ENCODE results near the gene PDE7B. TPM values are rescaled to one million over a fixed set of nuclear protein-coding genes. Genes with fewer than 3 reads are reported as not detected.
A peak's percentile ranks its signal among the peaks of the same experiment; 100 is the strongest.

The PDE7B gene
- total and polyA plus RNA-seq, 2 of the 4 experiments (the other 2 are of a cell fraction): 7.8 to 12.4 TPM

DNA sequence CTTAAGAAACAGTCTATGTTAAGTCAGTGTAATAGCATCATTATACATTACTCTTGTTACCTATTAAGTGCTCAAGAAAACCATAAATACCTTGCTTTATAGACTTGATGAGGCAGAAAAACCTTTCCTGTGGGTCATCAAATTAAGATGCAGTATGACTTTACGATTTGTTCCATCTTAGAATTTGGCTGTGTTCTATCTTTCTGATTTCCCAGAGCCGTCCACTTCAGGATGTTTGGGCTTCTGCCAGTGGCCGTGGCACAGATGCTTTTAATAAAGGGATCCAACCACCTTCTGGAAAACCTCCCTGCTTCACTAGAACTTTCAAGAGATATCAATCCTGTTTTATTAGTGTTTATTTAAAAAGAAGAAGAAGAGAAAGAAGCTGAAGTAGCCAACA, 71.2 kb downstream of the PDE7B start:
- Histone ChIP-seq H4K5ac (ENCODE audit: low read depth, low read length) (peak overlapping the region; percentile 14), H2AK5ac (ENCODE audit: low read depth, low read length) (peak overlapping the region; percentile 37; the same call in 1 of the 2 replicates), H4K91ac (ENCODE audit: insufficient read depth, low read depth, low read length) (peak overlapping the region; percentile 86), H4K20me1 (ENCODE audit: insufficient read depth, low read length) (no peaks in the 10 kb centered on the region), H2BK15ac (ENCODE audit: low read depth, low read length) (peak overlapping the region; percentile 96), H3K9ac (ENCODE audit: low read depth, low read length) (peak overlapping the region; percentile 12; the same call in 1 of the 2 replicates), H4K8ac (ENCODE audit: low read depth in 2 of 2, low read length in 2 of 2) (peak overlapping the region; percentile 44 to 89), H3K18ac (ENCODE audit: low read depth, low read length) (peak overlapping the region; percentile 99), H2BK120ac (ENCODE audit: low read depth, low read length) (peak overlapping the region; percentile 88), H2AK9ac (replicated peaks; ENCODE audit: low read depth, low read length, poor library complexity) (no peak overlapping the region), H2BK5ac (ENCODE audit: low read depth, low read length, poor library complexity, severe bottlenecking) (peak overlapping the region; percentile 100), H3K4me2 (ENCODE audit: low read depth, low read length) (no peak overlapping the region), H3K4me3 (ENCODE audit: insufficient read depth, low read depth, low read length) (no peak overlapping the region), H3K14ac (replicated peaks; ENCODE audit: low read depth, low read length) (peak overlapping the region; percentile 74), H3K23ac (ENCODE audit: low read depth, low read length) (peak overlapping the region; percentile 39; the same call in 1 of the 2 replicates), H3K4ac (ENCODE audit: low read depth, low read length) (peak overlapping the region; percentile 87), H3K79me1 (ENCODE audit: low read depth in 1 of 2, low read length in 2 of 2) (peaks cover 29 to 31% of the 10 kb centered on the region in 2 experiments), H2AFZ (replicated peaks; ENCODE audit: low read length, poor library complexity) (no peak overlapping the region), H3K56ac (ENCODE audit: extremely low read depth, insufficient read depth, low read length) (no peak overlapping the region), H3K9me3 (ENCODE audit: control insufficient read depth, insufficient read depth, low read length) (no peaks in the 10 kb centered on the region), H3K36me3 (ENCODE audit: control insufficient read depth, insufficient read depth, low read length) (peaks cover 2% of the 10 kb centered on the region), H3K9me1 (ENCODE audit: insufficient read depth, low read length) (peaks cover 3% of the 10 kb centered on the region; the same call in 1 of the 2 replicates), H3K27ac (ENCODE audit: insufficient read depth, low read length) (peak overlapping the region; percentile 69; the same call in 1 of the 2 replicates), H3K4me1 (ENCODE audit: control insufficient read depth, insufficient read depth, low read length) (peaks cover 11% of the 10 kb centered on the region), H2BK20ac (ENCODE audit: low read depth, low read length) (peak overlapping the region; percentile 81), H3K27me3 (ENCODE audit: control insufficient read depth, insufficient read depth, low read length) (no peaks in the 10 kb centered on the region)
- no peak for ATAC-seq (ENCODE audit: low read depth)
- CTCF ChIA-PET: no interaction called here
- peak; percentile 58 for DNase-seq
- TF ChIP-seq MAZ (IDR thresholded peaks at IDR 0.05; ENCODE audit: borderline replicate concordance, low read depth, low read length) (no peak), CEBPB (IDR thresholded peaks at IDR 0.05; ENCODE audit: low read depth, low read length) (no peak), BHLHE40 (IDR thresholded peaks at IDR 0.05; ENCODE audit: low read depth, low read length) (no peak), SMC3 (IDR thresholded peaks at IDR 0.05; ENCODE audit: low read depth, low read length) (no peak)
- TF ChIP-seq, protein P1, sequence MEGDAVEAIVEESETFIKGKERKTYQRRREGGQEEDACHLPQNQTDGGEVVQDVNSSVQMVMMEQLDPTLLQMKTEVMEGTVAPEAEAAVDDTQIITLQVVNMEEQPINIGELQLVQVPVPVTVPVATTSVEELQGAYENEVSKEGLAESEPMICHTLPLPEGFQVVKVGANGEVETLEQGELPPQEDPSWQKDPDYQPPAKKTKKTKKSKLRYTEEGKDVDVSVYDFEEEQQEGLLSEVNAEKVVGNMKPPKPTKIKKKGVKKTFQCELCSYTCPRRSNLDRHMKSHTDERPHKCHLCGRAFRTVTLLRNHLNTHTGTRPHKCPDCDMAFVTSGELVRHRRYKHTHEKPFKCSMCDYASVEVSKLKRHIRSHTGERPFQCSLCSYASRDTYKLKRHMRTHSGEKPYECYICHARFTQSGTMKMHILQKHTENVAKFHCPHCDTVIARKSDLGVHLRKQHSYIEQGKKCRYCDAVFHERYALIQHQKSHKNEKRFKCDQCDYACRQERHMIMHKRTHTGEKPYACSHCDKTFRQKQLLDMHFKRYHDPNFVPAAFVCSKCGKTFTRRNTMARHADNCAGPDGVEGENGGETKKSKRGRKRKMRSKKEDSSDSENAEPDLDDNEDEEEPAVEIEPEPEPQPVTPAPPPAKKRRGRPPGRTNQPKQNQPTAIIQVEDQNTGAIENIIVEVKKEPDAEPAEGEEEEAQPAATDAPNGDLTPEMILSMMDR (conservative IDR thresholded peaks at IDR 0.05; ENCODE audit: low read depth, low read length): no peak
- in situ Hi-C loops (cut with MboI; ENCODE audit: low sequenced_read_pairs) (no loop called here), dilution Hi-C loops (cut with HindIII; ENCODE audit: low sequenced_read_pairs, unreplicated experiment) (no loop called here), intact Hi-C loops (cut with micrococcal nuclease) (no loop called here)
- 80% methylated on average over 1 of the region's 3 CpGs; no CpG with 5 or more reads in 1 of the 2 experiments for WGBS, 2 experiments (ENCODE audit: extremely low coverage in 2 of 2, insufficient read length in 1 of 2)
- BruUV-seq (replicated peaks): no TSS peak
- POLR2A ChIA-PET (ENCODE audit: unreplicated experiment): no interaction called here
